DOHH2 (cell line): ENCODE results near the gene COX5B.

Experiments
- H3F3A ChIP-seq: fragments of 200-600 bp; sonication (generic), shearing (Covaris generic); 2 replicates; pipeline ENCODE4 v1.6.0; 2016; ENCODE audit warnings: antibody characterized with exemption, mild to moderate bottlenecking; ENCODE audit not compliant: control insufficient read depth, insufficient read depth
- H3K27ac ChIP-seq: fragments of 200-600 bp; sonication (generic); 2 replicates; pipeline ENCODE4 v1.5.1; 2014; ENCODE audit warnings: low read depth, mild to moderate bottlenecking, low read length, moderate library complexity
- H3K27me3 ChIP-seq: fragments of 200-600 bp; sonication (generic); 2 replicates; pipeline ENCODE4 v1.6.1; 2014; ENCODE audit warnings: mild to moderate bottlenecking, low read length, mixed read lengths; ENCODE audit not compliant: control insufficient read depth
- H3K36me3 ChIP-seq: fragments of 200-600 bp; sonication (generic); 2 replicates; pipeline ENCODE4 v1.6.1; 2014; ENCODE audit warnings: mild to moderate bottlenecking, low read length, moderate library complexity, mixed read lengths; ENCODE audit not compliant: control insufficient read depth
- H3K4me1 ChIP-seq: fragments of 200-600 bp; sonication (generic); 2 replicates; pipeline ENCODE4 v1.6.1; 2014; ENCODE audit warnings: mild to moderate bottlenecking, low read length, mixed read lengths; ENCODE audit not compliant: control insufficient read depth
- H3K4me2 ChIP-seq: fragments of 200-600 bp; sonication (generic); 2 replicates; pipeline ENCODE4 v1.6.0; 2014; ENCODE audit warnings: mild to moderate bottlenecking, low read length, moderate library complexity
- H3K4me3 ChIP-seq: fragments of 200-600 bp; sonication (generic); 2 replicates; pipeline ENCODE4 v1.5.1; 2014; ENCODE audit warnings: mild to moderate bottlenecking, low read length, mixed read lengths
- H3K79me2 ChIP-seq: fragments of 200-600 bp; sonication (generic); 2 replicates; pipeline ENCODE4 v1.6.1; 2014; ENCODE audit warnings: mild to moderate bottlenecking, low read length, mixed read lengths; ENCODE audit not compliant: control insufficient read depth
- H3K9me2 ChIP-seq: fragments of 200-600 bp; sonication (generic); replicated peaks from 2 replicates; pipeline ENCODE4 v1.6.1; 2014; ENCODE audit warnings: mild to moderate bottlenecking, low read length, mixed read lengths; ENCODE audit not compliant: control insufficient read depth
- H3K9me3 ChIP-seq: fragments of 200-600 bp; sonication (generic); 2 replicates; pipeline ENCODE4 v1.6.1; 2014; ENCODE audit warnings: antibody characterized with exemption, low read length, mixed read lengths; ENCODE audit not compliant: control insufficient read depth, insufficient read depth
- H4K20me1 ChIP-seq: fragments of 200-600 bp; sonication (generic); 2 replicates; pipeline ENCODE4 v1.6.0; 2014; ENCODE audit warnings: low read depth, mild to moderate bottlenecking, antibody characterized with exemption, low read length, moderate library complexity; ENCODE audit not compliant: control insufficient read depth, insufficient read depth
- EZH2phosphoT487 ChIP-seq: fragments of 200-600 bp; sonication (generic); IDR thresholded peaks from 2 replicates; pipeline ENCODE4 v1.6.1; 2017; ENCODE audit warnings: borderline replicate concordance, mild to moderate bottlenecking, antibody characterized with exemption, low read length, moderate library complexity, mixed read lengths
- TF ChIP-seq, protein P1 (sequence below): fragments of 200-600 bp; sonication (generic); IDR thresholded peaks from one replicate; pipeline ENCODE4 v1.5.1; 2014; ENCODE audit warnings: antibody characterized with exemption, mild to moderate bottlenecking, low read depth, low read length; ENCODE audit not compliant: poor library complexity, severe bottlenecking

The COX5B gene

DNA sequence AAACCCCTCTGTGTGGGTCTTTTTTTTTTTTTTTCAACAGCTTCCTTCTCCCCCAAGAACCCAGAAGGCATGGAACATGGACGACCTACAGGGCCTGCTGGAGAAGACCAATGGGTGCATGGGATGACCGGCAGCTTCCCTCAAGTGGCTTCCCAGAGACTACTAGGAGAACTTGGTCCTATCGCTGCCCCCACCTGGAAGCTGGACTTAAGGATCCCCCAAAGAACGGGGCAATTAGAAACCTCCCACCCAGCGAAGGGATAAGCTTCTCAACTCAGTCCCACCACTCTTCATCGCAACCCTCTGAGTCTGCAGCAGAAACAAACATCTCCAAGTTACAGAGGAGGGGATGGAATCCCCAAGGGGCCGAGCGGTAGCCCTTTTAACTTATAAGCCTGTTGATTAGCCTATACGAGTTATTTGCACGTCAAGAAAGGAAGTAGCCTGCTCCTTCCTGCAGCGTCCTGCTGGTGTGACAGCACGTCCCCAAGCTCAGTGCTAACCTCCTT lies 16.6 kb downstream of the COX5B start:
- H3K27ac ChIP-seq, result peak overlapping the region; percentile 66

DNA sequence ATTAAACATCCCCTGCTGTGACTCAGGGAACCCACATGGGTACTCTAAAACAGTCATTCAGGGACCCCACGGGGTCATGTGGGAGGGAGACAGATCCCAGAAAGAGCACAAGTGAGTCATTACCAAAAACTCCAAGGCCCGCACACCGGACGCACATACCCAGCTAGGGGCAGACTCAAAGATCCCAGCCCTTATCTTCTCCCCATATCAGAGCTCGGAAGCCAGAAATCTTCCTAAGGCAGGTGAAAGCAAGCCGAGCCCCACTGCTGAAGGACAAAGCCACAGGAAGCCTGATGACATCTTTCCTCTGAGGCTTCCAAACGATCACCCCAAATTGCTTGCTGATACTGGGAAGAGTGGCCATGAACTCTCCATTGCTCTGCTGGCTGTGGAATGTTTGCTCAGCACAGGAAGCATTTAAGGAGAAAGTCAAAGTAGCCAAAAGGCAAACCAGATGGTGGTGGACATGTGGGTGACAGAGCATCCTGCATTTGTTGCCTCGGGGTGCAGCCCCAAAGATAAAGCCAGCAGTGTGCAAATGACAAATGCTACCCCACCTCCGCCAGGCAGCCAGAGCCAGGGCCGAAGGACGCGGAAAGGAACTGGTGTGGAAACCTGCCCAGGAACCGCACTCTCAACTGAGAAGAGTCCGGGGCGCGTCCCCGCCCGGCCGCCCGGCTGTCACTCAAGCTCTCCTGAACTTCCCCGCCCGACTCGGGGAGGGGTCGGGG lies 17.2 kb downstream of the COX5B start:
- H3K4me3 ChIP-seq, result peak overlapping the region; percentile 100
- H3K36me3 ChIP-seq, result peaks cover 47% of the 10 kb centered on the region
- peak overlapping the region; percentile 66 for H3K27ac ChIP-seq
- H3F3A ChIP-seq, result no peaks in the 10 kb centered on the region
- H3K27me3 ChIP-seq, result no peaks in the 10 kb centered on the region
- TF ChIP-seq EZH2phosphoT487, result no peak
- TF ChIP-seq, protein P1, sequence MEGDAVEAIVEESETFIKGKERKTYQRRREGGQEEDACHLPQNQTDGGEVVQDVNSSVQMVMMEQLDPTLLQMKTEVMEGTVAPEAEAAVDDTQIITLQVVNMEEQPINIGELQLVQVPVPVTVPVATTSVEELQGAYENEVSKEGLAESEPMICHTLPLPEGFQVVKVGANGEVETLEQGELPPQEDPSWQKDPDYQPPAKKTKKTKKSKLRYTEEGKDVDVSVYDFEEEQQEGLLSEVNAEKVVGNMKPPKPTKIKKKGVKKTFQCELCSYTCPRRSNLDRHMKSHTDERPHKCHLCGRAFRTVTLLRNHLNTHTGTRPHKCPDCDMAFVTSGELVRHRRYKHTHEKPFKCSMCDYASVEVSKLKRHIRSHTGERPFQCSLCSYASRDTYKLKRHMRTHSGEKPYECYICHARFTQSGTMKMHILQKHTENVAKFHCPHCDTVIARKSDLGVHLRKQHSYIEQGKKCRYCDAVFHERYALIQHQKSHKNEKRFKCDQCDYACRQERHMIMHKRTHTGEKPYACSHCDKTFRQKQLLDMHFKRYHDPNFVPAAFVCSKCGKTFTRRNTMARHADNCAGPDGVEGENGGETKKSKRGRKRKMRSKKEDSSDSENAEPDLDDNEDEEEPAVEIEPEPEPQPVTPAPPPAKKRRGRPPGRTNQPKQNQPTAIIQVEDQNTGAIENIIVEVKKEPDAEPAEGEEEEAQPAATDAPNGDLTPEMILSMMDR, result no peak
- no peaks in the 10 kb centered on the region for H3K9me2 ChIP-seq
- peaks cover 39% of the 10 kb centered on the region for H3K79me2 ChIP-seq
- peaks cover 20% of the 10 kb centered on the region for H3K4me1 ChIP-seq
- peak overlapping the region; percentile 100 for H3K4me2 ChIP-seq
- H3K9me3 ChIP-seq, result no peaks in the 10 kb centered on the region
- H4K20me1 ChIP-seq, result peaks cover 13% of the 10 kb centered on the region

More for the DNA sequence above, 16.6 kb downstream of the COX5B start:
- no peak for TF ChIP-seq EZH2phosphoT487
- TF ChIP-seq, protein P1, result peak; percentile 8
- H3K36me3 ChIP-seq, result peaks cover 53% of the 10 kb centered on the region
- peak overlapping the region; percentile 100 for H3K4me2 ChIP-seq
- no peaks in the 10 kb centered on the region for H3K9me3 ChIP-seq
- peaks cover 13% of the 10 kb centered on the region for H4K20me1 ChIP-seq
- H3K9me2 ChIP-seq, result no peaks in the 10 kb centered on the region
- peaks cover 39% of the 10 kb centered on the region for H3K79me2 ChIP-seq
- H3F3A ChIP-seq, result no peaks in the 10 kb centered on the region
- peaks cover 20% of the 10 kb centered on the region for H3K4me1 ChIP-seq
- no peaks in the 10 kb centered on the region for H3K27me3 ChIP-seq
- peak overlapping the region; percentile 100 for H3K4me3 ChIP-seq

DNA sequence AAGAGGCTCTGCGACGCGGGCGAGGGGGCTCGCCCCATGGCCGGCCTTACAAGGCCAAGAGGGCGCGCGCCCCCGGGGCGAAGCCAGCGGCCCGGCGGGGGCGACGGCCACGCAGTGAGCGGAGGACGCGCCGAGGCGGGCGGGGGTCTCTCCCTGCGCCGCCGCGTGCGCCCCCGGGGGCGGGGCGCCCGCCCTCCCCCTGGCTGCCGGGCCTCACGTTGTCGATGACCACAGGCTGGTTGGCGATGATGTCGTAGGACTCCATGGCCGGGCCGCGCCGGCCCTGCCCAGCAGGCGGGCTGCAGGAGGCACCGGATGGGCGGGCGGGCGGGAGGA lies 17.7 kb downstream of the COX5B start:
- peak overlapping the region; percentile 100 for H3K4me2 ChIP-seq
- H4K20me1 ChIP-seq, result peaks cover 13% of the 10 kb centered on the region
- H3K9me2 ChIP-seq, result no peaks in the 10 kb centered on the region
- H3K4me3 ChIP-seq, result peak overlapping the region; percentile 100
- peaks cover 39% of the 10 kb centered on the region for H3K79me2 ChIP-seq
- no peaks in the 10 kb centered on the region for H3K27me3 ChIP-seq
- peaks cover 20% of the 10 kb centered on the region for H3K4me1 ChIP-seq
- H3F3A ChIP-seq, result no peaks in the 10 kb centered on the region
- peaks cover 42% of the 10 kb centered on the region for H3K36me3 ChIP-seq
- TF ChIP-seq EZH2phosphoT487, result no peak
- TF ChIP-seq, protein P1, result no peak
- no peaks in the 10 kb centered on the region for H3K9me3 ChIP-seq
- H3K27ac ChIP-seq, result peak overlapping the region; percentile 66
